ENCODE results near the gene EMC6.

The EMC6 gene

DNA sequence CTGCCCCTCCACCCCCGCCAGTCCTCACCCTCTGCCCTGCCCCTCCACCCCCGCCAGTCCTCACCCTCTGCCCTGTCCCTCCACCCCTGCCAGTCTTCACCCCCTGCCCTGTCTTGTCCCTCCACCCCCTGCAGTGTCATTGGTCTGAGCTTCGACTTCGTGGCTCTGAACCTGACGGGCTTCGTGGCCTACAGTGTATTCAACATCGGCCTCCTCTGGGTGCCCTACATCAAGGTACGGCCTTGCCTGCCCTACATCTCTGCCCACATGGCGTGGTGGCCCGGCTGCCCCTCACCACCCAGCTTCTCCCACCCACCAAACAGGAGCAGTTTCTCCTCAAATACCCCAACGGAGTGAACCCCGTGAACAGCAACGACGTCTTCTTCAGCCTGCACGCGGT is 12.3 kb upstream of the EMC6 start:
- no peak for DNase-seq (ENCODE audit: low read depth)

DNA sequence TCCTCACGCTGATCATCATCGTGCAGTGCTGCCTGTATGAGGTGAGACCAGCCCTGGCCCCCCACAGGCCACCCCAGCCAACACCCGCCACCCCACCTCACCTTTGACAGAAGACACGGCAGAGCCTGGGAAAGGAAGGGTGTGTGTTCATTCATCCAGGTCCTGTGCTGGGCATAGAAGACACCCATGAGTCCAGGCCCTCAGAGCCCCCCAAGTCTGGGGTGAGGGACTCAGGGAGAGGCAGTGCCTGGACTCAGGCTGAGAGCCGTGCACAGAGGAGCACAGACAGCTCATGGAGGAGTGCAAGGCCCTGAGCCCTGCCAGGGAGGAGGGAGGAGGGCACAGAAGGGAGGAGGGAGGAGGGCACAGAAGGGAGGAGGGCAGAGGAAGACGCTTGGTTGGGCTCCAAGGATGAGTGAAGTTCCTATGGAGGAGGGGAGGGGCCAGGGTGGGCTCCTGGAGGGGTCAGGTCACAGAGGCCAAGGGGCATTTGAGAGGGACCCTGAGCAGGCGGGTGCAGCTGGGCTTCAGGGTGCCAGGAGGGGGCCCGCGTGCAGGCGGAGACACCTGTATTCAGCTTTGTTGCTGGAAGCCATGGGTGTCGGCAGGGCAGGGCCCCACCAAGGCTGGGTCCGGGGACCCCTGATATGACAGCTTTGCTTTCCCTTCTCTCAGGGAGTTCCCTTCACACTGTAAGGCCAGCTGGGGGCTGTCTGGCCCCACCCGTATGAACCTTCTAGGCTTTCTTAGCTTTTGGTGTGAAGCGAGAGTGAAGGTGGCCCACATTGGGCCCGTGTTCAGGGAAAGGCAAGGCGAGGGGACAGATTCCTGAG is 11.6 kb upstream of the EMC6 start:
- DNase-seq (ENCODE audit: low read depth), result no peak

DNA sequence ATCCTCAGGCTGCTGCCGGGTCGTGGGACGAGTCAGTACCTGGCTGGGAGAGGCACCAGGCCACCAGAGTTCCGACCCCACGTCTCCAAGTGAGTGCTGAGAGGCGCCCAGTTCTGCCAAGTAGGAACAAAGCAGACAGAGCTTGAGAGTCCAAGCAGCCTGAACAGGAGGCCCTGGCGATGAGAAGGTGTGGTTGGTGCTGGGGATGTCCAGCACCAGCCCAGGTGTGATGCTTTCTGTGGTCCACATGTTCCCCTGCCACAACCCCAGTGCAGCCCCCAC is 11.1 kb upstream of the EMC6 start:
- no peak for DNase-seq (ENCODE audit: low read depth)

DNA sequence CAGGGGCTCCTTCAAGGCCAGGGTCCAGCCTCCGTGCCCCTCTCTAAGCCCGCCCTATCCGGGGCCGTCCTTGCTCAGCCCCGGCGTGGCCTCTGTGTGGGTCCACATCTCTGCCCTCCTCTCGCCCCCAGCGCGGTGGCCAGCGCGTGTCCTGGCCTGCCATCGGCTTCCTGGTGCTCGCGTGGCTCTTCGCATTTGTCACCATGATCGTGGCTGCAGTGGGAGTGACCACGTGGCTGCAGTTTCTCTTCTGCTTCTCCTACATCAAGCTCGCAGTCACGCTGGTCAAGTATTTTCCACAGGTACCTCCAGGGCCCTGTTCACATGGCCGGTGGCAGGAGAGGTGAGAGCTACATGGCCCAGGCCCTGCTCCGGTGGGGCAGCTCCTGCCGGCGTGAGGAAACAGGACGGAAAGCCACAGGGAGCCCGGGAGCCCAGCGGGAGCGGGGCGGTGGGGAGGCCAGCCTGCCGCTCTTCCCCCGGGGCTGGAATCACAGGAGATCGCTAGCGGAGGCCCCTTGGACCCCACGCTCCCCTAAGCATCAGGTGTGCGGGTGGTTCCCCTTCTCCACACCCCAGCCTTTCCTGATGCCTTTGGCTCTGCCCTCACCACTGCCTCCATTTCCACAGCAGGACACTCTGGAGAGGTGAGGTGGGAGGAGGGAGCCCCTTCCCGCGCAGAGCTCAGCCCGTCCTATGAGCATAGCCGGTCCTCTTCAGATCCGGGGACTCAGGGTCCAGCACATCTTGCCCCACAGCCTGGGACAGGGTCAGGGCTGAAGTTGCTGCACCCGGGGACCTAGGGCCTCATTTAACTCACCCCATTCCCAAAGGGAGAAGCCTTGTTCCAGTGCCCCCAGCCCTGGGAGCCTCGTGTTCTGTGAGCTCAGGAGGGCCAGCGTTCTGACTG is 10.5 kb upstream of the EMC6 start:
- no peak for DNase-seq (ENCODE audit: low read depth)

DNA sequence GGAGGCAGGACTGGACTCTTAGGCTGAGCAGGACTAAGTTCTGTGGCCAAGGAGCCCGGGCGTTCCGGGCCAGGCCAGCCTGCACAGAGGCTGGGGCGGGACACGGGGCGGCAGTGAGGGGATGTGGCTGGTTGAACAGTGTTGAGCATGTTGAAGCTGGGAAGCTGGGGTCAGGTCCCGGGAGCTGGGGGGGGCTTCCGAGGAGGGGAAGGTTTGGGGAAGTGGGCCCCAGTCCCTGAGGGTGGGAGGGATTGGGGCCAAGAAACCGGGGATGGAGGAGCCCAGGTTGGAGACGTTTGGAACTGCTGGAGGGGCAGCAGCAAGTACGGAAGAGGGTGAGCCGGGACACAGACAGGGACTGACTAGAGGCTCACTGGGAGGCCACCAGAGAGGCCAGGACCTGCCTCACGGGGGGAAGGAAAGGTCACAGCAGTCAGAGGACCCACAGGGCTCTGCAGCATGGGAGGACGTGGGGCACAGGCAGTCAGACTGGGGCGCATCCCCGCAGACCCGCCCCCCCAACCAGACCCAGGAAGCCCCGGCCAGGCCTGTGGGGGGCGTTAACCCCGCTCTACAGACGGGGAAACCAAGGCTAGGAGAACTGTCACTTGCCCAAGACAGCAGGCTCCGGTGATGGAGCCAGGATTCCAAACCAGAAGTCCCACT is 9.7 kb upstream of the EMC6 start:
- DNase-seq (ENCODE audit: low read depth), result no peak

DNA sequence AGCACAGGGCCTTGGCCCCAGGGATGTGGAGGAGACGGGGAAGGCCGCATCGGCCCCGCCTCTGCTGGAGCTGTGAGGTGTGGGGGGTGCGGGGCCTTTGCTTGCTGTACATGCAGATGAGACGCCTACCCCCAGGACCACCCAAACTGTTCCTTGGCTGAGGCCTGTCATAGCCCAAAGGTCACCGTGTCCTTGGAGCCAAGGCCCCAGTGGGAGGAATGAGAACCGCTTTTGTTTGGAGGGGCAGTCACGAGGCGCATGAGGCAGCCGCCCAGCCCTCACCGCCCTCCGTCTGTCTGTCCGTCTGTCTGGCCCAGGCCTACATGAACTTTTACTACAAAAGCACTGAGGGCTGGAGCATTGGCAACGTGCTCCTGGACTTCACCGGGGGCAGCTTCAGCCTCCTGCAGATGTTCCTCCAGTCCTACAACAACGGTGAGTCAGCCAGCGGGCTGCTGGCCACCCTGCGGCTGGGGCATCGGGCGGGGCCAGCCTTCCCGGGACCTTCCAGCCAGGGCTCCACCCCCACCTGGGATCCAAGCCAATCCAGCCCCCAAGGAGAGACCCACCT is 9.0 kb upstream of the EMC6 start:
- peak; percentile 88 for DNase-seq (ENCODE audit: low read depth)

DNA sequence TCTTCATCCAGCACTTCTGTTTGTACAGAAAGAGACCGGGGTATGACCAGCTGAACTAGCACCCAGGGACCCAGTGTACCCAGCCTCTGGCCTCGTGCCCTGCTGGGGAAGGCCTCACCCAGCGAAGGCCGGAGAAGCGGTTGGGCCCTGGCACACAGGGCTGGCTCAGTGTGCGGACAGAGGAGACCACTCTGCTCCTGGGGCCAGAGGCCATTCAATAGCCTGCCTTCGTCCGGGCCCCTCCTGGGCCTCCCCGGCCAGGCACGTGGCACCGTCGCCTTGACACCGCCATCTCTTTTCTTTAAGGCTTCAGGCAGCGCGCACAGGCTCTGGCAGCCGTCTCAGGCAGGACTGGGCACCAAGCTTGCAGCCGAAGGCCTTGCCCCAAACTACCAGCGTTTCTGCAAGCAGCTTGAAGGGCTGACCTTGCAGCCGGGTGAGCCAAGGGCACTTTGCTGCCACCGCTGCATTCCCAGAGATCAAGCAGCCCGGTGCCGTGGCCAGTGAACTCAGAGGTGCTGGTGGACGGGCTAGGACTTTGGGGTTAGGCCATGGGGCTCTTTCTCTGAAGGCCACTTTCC is 8.2 kb upstream of the EMC6 start:
- no peak for DNase-seq (ENCODE audit: low read depth)

DNA sequence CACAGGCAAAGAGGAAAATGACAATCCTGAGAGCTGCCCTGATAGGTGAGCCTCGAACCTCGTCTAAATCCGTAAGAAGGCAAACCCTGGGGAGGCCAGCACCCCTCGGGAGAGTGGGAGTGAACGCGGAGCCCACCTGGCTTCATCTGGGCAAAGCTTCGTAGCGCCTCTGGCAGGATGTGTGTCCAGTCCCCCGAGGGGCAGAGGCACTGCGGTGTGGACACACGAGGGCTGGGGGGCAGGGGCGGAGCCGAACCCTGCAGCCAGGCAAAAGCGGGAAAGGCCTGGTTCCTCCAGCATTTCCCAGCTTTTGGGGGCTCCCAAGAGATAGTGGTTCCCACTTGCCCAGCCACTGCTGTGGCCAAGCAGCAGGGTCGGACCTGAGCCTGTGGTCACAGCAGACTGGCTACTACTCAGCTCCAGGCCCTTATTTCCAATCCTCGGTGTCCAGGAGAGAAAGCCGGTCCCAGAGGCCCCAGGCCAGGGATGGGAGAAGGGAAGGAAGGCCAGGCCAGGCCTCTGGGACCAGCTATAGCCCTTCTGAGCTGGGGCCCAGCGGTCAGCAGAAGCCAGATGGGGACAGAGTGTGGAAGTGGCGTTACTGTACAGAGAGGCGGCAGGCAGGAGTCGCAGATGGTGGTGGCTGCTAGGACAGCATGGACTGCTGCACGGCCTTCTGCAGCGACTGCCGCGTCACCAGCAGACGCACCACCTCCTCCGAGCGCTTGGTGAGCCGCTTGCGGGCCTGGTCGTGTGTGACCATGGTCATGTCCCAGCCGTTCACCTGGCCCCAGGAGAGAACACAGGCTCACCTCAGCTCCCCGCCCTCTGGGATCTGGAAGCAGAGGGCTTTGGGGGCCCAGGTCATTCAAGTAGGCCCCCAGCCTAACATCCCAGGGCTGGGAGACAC is 5.3 kb upstream of the EMC6 start:
- DNase-seq (ENCODE audit: low read depth), result no peak

DNA sequence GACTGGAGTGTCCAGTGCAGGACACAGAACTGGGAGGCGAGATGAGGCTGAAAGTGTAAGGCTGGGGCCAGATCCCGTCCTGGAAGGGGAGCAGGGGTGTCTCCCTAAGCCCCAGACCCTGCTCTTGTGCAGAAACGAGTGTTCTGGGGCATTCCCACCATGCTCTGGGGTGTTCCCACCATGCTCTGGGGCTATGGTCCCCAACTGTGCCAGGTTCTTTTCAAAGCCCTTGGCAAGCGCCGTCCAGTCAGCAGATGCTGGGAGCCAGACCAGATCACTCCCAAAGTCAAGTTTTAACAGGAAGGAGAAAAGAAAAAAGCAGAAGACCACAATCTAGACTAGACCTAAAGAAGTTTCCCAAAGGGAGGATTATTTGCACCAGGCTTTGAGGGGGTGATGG is 2.8 kb upstream of the EMC6 start:
- DNase-seq (ENCODE audit: low read depth), result no peak

DNA sequence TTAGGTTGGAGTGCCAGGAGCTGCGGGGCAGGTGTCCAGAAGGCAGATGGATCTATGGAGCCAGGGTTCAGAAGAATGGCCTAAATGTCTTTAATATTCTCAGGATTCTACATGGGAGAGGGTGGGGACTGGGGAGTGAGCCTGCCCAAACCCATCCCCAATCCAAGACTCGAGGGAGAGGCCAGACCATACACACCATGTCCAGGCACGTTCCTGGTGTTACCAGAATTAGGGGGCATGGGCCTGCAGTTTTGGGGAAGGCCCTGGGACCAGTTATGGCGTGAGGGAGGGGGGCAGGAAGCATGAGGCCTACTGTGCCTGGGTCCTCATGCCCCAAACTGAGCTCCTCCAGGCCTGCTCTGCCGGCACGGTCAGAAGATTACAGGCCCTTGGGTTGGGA is 2.1 kb upstream of the EMC6 start:
- no peak for DNase-seq (ENCODE audit: low read depth)

DNA sequence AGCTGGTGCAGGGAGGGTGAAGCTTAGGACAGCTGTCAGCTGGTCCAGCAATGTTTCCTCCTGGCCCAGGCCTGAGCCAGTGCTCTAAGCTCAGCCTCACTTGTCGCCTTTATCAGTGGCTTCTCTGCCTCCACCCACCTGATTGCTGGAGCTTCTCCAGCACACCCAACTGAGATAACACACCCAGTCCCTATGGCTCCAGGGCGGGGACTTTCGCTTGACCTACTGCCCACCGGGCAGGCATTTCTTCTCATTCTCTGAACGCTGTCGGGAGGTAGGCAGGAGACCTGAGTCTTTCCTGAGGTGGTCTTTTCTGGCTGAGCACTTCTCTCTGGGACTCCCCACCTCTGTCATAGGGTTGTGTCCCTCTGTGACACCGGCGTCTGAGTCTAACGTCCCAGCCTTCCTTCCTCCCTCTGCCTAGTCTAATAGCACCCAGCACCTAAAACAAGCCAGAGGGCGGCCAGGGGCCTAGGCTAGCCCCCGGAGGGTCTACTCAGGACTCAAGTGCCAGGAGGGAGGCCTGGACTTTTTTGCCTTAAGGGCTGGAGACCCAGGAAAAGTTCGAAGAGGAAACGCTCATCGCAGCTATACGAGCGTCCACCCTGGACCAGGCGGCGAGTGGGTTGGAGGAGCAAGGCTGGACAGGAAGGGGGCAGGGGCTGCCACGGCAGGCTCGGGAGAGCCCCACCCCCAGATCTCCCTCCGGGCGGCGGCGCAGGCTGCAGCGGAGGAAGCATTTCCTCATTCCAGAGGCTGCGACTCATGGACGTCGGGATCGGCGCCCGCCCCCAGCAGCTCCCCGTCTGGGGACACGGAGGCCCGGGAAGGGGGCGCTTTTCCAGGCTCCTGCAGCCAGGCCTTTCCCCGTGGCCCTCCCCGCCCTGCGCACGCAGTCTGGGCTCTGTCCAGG is 990 bp upstream of the EMC6 start:
- peak; percentile 94 for DNase-seq (ENCODE audit: low read depth)

DNA sequence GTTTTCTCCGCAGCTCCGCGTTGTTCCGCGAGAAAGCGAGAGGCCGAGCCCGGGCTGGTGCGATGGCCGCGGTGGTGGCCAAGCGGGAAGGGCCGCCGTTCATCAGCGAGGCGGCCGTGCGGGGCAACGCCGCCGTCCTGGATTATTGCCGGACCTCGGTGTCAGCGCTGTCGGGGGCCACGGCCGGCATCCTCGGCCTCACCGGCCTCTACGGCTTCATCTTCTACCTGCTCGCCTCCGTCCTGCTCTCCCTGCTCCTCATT is 404 bp downstream of the EMC6 start:
- DNase-seq (ENCODE audit: low read depth), result no peak

DNA sequence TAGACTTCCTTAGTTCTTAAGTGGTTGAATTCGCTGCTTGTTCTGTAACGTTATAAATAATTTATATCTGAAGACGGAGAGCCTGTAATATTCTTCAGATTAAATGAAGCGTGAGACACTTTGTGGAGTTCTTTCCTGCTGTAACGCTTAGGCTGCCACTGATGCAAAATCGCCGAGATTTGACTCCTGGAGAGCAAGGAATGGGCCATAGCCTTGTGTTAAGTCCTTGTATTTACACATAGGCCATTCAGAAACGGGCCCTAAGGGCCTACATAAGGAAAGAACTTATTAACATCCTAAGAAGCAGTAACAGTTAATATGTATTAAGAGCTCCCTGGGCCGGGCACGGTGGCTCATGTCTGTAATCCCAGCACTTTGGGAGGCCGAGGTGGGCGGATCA is 936 bp downstream of the EMC6 start:
- DNase-seq (ENCODE audit: low read depth), result no peak

DNA sequence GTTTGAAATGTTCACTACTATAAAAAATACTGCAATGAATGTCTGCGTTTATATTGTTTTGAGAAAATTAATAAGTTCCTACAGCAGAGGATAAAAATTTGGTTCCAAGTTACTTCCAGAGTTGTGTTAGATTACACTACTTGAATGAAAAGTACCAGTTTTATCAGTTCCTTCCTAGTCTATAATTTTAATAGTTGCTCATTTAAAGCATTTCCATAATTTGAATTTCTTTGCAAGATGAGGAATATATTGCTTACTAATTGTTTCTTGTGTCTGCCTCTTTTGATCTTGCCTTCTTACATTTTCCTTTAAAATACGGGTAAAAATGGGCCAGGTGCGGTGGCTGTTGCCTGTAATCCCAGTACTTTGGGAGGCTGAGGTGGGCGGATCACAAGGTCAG is 4.0 kb downstream of the EMC6 start:
- no peak for DNase-seq (ENCODE audit: low read depth)

DNA sequence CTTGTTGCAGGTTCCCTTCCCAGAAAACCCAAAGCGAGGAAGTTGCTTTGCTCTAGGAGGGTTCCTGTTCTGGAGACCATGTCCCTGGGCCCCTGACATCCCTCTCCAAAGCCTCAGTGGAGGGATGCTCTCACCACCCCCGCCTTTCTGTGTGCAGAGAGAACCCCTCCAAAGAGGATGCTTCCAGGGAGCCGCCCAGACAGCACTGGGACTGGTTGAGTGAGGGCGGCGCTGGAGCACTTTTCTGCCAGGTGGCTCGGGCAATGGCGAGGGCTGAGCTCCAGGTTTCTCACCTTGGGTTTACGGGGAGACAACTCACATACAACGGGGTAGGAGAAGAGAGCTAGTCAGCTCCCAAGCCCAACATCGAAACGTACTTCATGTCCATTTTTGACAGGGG is 7.3 kb downstream of the EMC6 start:
- DNase-seq (ENCODE audit: low read depth), result no peak

DNA sequence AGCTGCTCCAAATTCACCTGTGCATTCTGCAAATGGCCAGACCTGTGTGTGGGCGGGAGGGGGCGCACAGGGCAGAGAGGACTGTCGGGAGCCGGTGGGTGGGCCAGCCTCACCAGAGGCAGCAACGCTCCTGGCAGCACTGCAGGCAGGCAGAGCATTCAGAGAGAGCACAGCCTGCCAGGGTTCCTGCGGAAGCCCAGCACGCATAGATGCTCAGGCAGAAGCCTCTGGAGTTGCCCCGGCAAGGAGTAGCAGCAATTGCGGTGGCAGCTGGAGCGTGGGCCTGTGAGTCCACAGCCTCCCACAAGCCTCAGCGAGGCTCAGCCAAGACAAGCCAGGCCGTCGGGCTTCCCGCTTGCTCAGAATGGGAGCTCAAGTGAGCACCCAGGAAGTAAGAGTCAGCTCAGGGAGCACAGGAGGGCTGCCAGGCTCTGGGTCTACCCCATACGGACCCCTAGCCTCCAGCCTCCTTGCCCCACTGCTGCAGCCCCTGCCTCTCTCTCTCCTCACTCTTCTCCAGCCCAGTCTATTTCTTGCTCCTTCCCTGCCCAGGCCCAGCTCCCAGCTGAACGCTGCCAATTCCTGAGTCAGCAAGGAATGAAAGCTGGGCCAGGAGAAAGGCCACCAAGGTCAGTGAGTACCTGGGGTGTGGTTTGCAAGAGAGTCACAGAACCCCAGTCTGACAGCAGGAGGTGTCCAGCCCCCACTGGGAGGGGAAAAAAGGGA is 9.6 kb downstream of the EMC6 start:
- no peak for DNase-seq (ENCODE audit: low read depth)

DNA sequence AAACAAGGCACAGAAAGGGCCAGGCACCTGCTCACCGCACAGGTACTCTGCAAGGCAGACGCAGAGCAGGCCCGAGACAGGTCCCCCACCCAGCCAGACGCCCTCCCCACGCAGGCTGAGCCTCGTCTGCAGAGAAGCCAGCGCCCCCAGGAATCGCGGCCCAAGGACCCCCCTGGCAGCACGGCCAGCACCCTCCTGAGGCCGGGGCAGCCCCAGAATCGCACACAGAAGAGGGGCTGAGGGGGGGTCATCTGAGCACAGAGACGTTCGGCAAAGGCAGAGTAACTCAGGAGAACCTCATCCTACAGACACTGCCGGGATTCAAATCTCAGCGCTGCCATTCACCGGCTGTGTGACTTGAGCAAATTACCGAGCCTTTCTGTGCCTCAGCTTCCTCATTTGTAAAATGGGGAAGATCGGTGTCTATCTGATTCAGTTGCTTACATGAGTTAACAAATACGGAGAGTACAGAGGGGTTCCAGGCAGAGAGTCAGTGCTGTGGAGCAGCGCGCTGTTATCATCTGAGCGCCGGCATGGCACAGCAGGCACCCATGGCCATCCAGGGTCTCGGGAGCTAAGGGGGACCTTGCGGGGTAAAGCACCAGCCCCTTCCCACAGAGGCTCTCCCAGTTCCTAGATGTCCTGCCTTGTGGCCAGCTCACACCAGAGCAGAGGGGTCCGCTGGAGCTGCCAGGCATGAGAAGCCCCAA is 10.4 kb downstream of the EMC6 start:
- DNase-seq (ENCODE audit: low read depth), result no peak

DNA sequence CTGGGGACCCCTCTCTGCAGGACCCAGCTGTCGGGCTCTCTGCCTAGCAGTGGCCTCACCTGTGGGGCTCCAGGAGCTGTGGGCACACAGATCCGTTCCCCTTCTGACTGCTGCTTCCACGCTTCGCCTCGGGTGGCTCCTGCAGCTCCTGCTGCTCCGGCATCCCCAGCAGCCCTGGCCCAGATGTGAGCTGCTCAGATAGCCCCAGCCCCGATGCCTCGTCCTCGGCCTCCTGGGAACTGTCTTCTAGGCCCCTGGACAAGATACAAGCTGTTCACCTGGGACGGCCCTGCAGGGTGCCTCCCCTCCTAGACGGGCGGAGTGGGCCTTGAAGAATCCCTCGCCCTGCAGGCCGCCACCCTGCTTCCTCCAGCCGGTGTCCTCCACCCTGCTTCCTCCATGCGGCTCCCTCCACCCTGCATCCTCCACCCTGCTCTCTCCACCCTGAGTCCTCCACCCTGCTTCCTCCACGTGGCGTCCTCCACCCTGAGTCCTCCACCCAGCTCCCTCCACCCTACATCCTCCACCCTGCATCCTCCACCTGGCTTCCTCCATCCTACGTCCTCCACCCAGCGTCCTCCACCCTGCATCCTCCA is 11.0 kb downstream of the EMC6 start:
- DNase-seq (ENCODE audit: low read depth), result no peak

DNA sequence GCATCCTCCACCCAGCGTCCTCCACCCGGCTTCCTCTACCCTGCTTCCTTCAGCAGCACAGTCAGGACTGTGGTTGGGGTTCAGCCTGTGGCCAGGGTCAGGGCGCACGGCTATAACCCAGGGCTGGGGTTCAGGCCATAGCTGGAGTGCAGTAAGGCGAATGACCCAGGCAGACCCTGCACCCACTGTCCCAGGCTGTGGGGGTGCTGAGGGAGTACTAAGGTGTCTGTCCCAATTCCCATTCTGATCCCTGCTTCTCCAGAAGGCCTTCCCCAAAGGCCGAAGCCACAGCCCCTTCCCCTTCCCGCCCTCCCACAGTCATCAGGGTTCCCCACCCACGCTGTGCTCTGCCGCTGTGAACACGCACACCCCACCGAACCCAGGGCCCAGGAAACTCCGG is 12.4 kb downstream of the EMC6 start:
- no peak for DNase-seq (ENCODE audit: low read depth)
